Measurements from ENCODE around the gene CFAP161. TPM values are rescaled to one million over a fixed set of nuclear protein-coding genes. Genes with fewer than 3 reads are reported as not detected.

CFAP161 gene
- polyA plus RNA-seq, 1 of the 3 experiments (the other 2 are of a cell fraction) = 0.03 TPM

DNA sequence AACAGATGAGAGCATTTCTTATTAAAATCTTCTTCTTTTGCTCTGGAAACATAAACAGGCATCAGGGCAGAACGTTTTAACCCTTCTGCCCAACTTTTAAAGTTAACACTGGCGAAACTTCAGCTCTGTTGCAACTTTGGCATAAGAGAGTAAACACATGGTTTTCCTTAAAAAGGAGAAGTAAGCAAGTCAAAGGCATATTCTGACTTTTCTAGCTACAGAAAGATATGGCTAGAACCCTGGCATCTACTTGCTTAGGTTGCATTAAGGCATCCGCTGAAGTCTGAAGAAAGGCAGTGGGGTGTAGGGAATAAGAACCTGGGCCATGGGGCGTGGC, 49.3 kb downstream of the CFAP161 start (continued):
- TF ChIP-seq, protein P1, sequence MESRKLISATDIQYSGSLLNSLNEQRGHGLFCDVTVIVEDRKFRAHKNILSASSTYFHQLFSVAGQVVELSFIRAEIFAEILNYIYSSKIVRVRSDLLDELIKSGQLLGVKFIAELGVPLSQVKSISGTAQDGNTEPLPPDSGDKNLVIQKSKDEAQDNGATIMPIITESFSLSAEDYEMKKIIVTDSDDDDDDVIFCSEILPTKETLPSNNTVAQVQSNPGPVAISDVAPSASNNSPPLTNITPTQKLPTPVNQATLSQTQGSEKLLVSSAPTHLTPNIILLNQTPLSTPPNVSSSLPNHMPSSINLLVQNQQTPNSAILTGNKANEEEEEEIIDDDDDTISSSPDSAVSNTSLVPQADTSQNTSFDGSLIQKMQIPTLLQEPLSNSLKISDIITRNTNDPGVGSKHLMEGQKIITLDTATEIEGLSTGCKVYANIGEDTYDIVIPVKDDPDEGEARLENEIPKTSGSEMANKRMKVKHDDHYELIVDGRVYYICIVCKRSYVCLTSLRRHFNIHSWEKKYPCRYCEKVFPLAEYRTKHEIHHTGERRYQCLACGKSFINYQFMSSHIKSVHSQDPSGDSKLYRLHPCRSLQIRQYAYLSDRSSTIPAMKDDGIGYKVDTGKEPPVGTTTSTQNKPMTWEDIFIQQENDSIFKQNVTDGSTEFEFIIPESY (IDR thresholded peaks at IDR 0.05; ENCODE audit: borderline replicate concordance, low read depth) = no peak
- TF ChIP-seq TEAD4 (IDR thresholded peaks at IDR 0.05; ENCODE audit: borderline replicate concordance, insufficient read depth) (no peak), RAD21 (IDR thresholded peaks at IDR 0.05; ENCODE audit: low read length) (no peak), RCOR1 (IDR thresholded peaks at IDR 0.05; ENCODE audit: low read length) (no peak), EP300 (IDR thresholded peaks at IDR 0.05; ENCODE audit: borderline replicate concordance in 1 of 2, low read depth in 1 of 2, low read length in 1 of 2) (no peak)

DNA sequence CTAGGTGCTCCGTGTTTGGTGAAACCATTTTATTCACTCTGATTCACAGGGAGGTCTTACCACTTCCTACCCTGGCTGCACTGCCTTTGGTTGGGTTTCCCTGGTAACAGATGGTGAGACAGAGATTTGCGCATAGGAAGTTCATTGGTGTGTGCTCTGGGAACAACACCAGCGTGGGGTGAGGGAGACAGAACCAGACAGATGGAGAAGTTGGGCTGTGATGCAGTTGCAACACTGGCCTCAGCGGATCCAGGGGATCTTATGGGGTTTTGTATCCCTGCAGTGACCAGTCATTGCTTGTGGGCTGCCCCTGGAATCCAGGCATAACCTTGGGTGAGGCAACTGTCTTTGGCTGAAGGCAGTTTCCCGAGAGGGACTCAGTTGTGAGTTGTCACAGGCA, 50.1 kb downstream of the CFAP161 start:
- Histone ChIP-seq H3K79me2 (ENCODE audit: insufficient read depth) (no peaks in the 10 kb centered on the region), H3K27ac (ENCODE audit: low read depth in 2 of 2, low read length in 1 of 2) (no peak overlapping the region), H4K20me1 (ENCODE audit: insufficient read depth) (no peaks in the 10 kb centered on the region), H3K9me2 (no peaks in the 10 kb centered on the region), H3K9ac (no peak overlapping the region), H3K36me3 (replicated peaks in 1 of 2; ENCODE audit: control insufficient read depth in 1 of 2, insufficient read depth in 2 of 2, low read length in 1 of 2) (no peaks in the 10 kb centered on the region), H3K4me2 (no peak overlapping the region), H3K27me3 (ENCODE audit: insufficient read depth) (no peaks in the 10 kb centered on the region), H3K9me3 (no peaks in the 10 kb centered on the region), H2AFZ (ENCODE audit: low read depth) (no peak overlapping the region), H3F3A (replicated peaks; ENCODE audit: insufficient read depth) (no peaks in the 10 kb centered on the region), H3K4me1 (ENCODE audit: control insufficient read depth in 1 of 2, insufficient read depth in 2 of 2, low read depth in 1 of 2, low read length in 1 of 2) (no peaks in the 10 kb centered on the region), H3K4me3 (ENCODE audit: low read depth in 2 of 2, low read length in 1 of 2) (no peak overlapping the region)
- ChIA-PET CTCF (no interaction called here), POLR2A (no interaction called here)
- no peak for TF ChIP-seq JUND (IDR thresholded peaks at IDR 0.05)
- TF ChIP-seq FOXM1 (IDR thresholded peaks at IDR 0.05; ENCODE audit: low read depth) = no peak
- TF ChIP-seq EZH2phosphoT487 (IDR thresholded peaks at IDR 0.05; ENCODE audit: borderline replicate concordance, low read depth) = no peak
- no peak for TF ChIP-seq TEAD4 (IDR thresholded peaks at IDR 0.05; ENCODE audit: borderline replicate concordance, insufficient read depth)
- no peak for DNase-seq
- WGBS (ENCODE audit: low lambda C conversion rate) = 19% methylated on average over 5 of the region's 5 CpGs

DNA sequence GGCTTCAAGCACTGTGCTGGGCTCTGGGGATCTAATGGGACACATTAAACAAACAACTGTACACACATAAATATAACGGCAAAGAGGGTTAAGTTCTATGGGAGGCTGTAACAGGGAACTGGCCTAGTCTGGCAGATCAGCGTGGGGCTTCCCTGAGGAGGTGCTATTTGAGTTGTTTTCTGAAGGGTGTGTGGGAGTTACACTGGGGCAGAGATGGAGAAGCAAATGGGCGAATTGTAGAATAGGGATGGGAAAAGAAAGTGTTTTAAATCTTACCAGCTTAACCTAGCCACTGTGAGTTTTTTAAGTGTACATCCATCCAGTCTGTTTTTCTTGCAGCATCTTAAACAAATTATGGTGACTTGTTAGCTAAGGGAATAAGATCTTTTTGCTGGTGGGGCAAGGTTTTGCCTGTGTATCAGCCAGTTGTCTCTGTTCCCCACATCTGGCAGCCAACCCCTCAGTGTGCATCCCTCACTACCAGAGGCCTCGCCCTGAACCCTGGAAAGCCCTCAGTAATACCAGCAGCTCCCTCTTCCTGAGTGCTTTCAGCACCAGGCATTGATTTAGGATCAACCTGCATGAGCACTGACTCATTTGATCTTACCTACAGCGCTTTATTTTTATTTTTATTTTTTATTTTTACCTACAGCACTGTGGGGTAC, 51.7 kb downstream of the CFAP161 start:
- Histone ChIP-seq H3K27me3 (ENCODE audit: insufficient read depth) (no peaks in the 10 kb centered on the region), H3K4me2 (no peak overlapping the region), H3K36me3 (replicated peaks in 1 of 2; ENCODE audit: control insufficient read depth in 1 of 2, insufficient read depth in 2 of 2, low read length in 1 of 2) (no peaks in the 10 kb centered on the region), H3K9me3 (no peaks in the 10 kb centered on the region), H4K20me1 (ENCODE audit: insufficient read depth) (no peaks in the 10 kb centered on the region), H3K9me2 (no peaks in the 10 kb centered on the region), H3K4me3 (ENCODE audit: low read depth in 2 of 2, low read length in 1 of 2) (no peak overlapping the region), H3K9ac (no peak overlapping the region), H3K79me2 (ENCODE audit: insufficient read depth) (no peaks in the 10 kb centered on the region), H3K27ac (ENCODE audit: low read depth in 2 of 2, low read length in 1 of 2) (no peak overlapping the region), H3K4me1 (ENCODE audit: control insufficient read depth in 1 of 2, insufficient read depth in 2 of 2, low read depth in 1 of 2, low read length in 1 of 2) (no peaks in the 10 kb centered on the region), H2AFZ (ENCODE audit: low read depth) (no peak overlapping the region), H3F3A (replicated peaks; ENCODE audit: insufficient read depth) (no peaks in the 10 kb centered on the region)
- WGBS (ENCODE audit: low lambda C conversion rate) = 19% methylated on average over 5 of the region's 5 CpGs
- CTCF ChIA-PET = interaction anchor here (1.1 kb wide), 1 partner anchor 80 kb away, joined by 4 read pairs; no protein-coding TSS in a partner anchor
- TF ChIP-seq, protein P2, sequence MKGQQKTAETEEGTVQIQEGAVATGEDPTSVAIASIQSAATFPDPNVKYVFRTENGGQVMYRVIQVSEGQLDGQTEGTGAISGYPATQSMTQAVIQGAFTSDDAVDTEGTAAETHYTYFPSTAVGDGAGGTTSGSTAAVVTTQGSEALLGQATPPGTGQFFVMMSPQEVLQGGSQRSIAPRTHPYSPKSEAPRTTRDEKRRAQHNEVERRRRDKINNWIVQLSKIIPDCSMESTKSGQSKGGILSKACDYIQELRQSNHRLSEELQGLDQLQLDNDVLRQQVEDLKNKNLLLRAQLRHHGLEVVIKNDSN (IDR thresholded peaks at IDR 0.05; ENCODE audit: borderline replicate concordance, low read depth) = no peak
- TF ChIP-seq JUND (IDR thresholded peaks at IDR 0.05) = no peak
- no peak for TF ChIP-seq GABPA (IDR thresholded peaks at IDR 0.05; ENCODE audit: low read depth)
- no peak for TF ChIP-seq EP300 (IDR thresholded peaks at IDR 0.05; ENCODE audit: borderline replicate concordance in 1 of 2, low read depth in 1 of 2, low read length in 1 of 2)
- TF ChIP-seq MXI1 (IDR thresholded peaks at IDR 0.05; ENCODE audit: low read depth, low read length) = no peak
- TF ChIP-seq, protein P3, sequence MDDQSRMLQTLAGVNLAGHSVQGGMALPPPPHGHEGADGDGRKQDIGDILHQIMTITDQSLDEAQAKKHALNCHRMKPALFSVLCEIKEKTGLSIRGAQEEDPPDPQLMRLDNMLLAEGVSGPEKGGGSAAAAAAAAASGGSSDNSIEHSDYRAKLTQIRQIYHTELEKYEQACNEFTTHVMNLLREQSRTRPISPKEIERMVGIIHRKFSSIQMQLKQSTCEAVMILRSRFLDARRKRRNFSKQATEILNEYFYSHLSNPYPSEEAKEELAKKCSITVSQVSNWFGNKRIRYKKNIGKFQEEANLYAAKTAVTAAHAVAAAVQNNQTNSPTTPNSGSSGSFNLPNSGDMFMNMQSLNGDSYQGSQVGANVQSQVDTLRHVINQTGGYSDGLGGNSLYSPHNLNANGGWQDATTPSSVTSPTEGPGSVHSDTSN (IDR thresholded peaks at IDR 0.05) = no peak
- TF ChIP-seq, protein P4, sequence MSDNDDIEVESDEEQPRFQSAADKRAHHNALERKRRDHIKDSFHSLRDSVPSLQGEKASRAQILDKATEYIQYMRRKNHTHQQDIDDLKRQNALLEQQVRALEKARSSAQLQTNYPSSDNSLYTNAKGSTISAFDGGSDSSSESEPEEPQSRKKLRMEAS (IDR thresholded peaks at IDR 0.05; ENCODE audit: low read depth) = no peak
- TF ChIP-seq, protein P1 (IDR thresholded peaks at IDR 0.05; ENCODE audit: borderline replicate concordance, low read depth) = no peak
- no peak for TF ChIP-seq ELF1 (IDR thresholded peaks at IDR 0.05)
- no peak for TF ChIP-seq SIN3A (IDR thresholded peaks at IDR 0.05; ENCODE audit: borderline replicate concordance, low read depth, low read length)
- no peak for TF ChIP-seq NFIC (IDR thresholded peaks at IDR 0.05; ENCODE audit: borderline replicate concordance)
- TF ChIP-seq TEAD4 (IDR thresholded peaks at IDR 0.05; ENCODE audit: borderline replicate concordance, insufficient read depth) = no peak
- no peak for TF ChIP-seq RAD21 (IDR thresholded peaks at IDR 0.05; ENCODE audit: low read length)
- POLR2A ChIA-PET = no interaction called here
- no peak for DNase-seq

Measured in SK-N-SH (cell line).